HT1080 (cell line): Measurements from ENCODE around the gene PCDHGB7. TPM values are rescaled to one million over a fixed set of nuclear protein-coding genes. Genes with fewer than 3 reads are reported as not detected.
"Not testable (repeated sequence)": the region's sequence is repeated elsewhere in the genome, so short reads cannot be mapped to it uniquely, and the experiment has no call there.

ENCODE experiments used
- DNase-seq: peaks from one replicate; pipeline ENCODE4 v3.0.0-alpha.2; 2015; ENCODE audit warnings: low read depth
- total RNA-seq: library from RNA; depleted of rRNA; stranded (reverse); fragments of >200 nt; shearing (Covaris generic); gene quantifications from 2 replicates; pipeline ENCODE4 v1.2.3, GENCODE V29; 2014; rRNA removed

Gene PCDHGB7
- total RNA-seq, 1 experiment from 2014 or later: 0.47 TPM

DNA sequence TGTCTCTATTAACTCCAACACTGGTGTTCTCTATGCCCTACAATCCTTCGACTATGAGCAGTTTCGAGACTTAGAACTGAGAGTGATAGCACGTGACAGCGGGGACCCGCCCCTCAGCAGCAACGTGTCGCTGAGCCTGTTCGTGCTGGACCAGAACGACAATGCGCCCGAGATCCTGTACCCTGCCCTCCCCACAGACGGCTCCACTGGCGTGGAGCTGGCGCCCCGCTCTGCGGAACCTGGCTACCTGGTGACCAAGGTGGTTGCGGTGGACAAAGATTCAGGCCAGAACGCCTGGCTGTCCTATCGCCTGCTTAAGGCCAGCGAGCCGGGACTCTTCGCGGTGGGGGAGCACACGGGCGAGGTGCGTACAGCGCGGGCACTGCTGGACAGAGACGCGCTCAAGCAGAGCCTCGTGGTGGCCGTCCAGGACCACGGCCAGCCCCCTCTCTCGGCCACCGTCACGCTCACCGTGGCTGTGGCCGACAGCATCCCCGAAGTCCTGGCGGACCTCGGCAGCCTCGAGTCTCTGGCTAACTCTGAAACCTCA, 5.3 kb downstream of the PCDHGB7 start:
- no peak for DNase-seq

- DNase-seq: no peak
Observed at GRCh38 chr5:141427783-141428426, 10.4 kb downstream of the PCDHGB7 start.

- peak; percentile 74 for DNase-seq
Observed at GRCh38 chr5:141430332-141431113, 13.0 kb downstream of the PCDHGB7 start, which contains the start of gene PCDHGA12. Gene PCDHGA12 (plus strand): TSS chr5:141430507. CDS start chr5:141430760, 253 bp downstream.

DNA sequence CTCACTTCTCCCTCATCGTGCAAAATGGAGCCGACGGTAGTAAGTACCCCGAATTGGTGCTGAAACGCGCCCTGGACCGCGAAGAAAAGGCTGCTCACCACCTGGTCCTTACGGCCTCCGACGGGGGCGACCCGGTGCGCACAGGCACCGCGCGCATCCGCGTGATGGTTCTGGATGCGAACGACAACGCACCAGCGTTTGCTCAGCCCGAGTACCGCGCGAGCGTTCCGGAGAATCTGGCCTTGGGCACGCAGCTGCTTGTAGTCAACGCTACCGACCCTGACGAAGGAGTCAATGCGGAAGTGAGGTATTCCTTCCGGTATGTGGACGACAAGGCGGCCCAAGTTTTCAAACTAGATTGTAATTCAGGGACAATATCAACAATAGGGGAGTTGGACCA, 13.8 kb downstream of the PCDHGB7 start:
- no peak for DNase-seq

- not testable (repeated sequence) for DNase-seq
Observed at GRCh38 chr5:141432308-141432707, 14.8 kb downstream of the PCDHGB7 start.

- not testable (repeated sequence) for DNase-seq
Observed at GRCh38 chr5:141432726-141433125, 15.2 kb downstream of the PCDHGB7 start.

- DNase-seq: no peak
Observed at GRCh38 chr5:141434006-141434405, 16.5 kb downstream of the PCDHGB7 start.

DNA sequence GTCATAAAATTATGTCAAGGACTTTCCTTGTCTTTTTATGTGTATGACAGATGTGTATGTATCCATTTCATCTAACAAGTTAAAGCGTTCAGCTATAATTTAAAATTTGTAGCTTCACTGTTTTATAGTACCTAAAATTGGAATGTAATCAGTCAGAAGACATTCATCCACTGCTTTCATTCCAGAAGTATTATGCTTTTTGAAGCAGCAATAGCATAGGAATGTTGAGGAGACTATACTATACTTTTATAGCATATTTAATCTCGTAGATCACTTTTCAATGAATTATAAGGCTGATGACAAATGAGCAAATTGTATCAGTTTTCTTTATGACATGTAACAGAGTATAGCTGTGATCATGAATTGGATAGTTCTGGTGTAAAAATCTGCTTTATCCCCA, 19.7 kb downstream of the PCDHGB7 start:
- no peak for DNase-seq

DNA sequence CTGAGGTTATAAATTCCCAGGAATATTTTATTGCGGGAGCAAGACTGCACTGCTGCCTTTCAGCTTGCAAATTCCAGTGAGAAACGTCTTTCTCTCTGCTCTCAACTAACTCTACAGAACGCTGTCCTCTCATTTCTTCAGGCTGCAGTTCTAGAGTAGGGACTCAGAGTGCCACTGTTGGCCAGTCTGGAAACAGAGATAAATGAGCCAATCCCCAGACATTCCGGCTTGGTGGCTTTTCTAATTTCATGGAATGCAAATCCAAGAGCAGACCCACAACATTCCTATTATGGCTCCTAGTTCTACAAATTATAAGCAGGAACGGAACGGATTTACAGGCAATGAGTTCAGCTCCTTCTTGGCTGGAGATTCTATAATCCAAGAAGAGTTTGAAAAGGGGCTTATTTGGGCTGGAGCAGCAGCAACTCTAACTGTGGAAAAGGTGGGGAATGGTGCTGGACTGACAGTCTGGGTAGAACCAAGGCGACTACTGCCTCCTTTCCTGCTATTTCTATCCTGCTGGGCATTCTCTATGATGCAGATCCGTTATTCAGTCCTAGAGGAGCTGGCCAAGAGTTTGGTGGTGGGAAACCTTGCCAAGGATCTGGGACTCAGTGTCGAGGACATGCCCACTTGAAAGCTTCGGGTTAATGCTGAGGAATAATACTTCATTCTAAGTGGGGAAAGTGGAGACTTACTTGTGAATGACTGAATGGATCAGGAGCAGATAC, 22.1 kb downstream of the PCDHGB7 start:
- DNase-seq: peak; percentile 5

GRCh38 chr5:141440341-141440740, 22.9 kb downstream of the PCDHGB7 start:
- no peak for DNase-seq

DNA sequence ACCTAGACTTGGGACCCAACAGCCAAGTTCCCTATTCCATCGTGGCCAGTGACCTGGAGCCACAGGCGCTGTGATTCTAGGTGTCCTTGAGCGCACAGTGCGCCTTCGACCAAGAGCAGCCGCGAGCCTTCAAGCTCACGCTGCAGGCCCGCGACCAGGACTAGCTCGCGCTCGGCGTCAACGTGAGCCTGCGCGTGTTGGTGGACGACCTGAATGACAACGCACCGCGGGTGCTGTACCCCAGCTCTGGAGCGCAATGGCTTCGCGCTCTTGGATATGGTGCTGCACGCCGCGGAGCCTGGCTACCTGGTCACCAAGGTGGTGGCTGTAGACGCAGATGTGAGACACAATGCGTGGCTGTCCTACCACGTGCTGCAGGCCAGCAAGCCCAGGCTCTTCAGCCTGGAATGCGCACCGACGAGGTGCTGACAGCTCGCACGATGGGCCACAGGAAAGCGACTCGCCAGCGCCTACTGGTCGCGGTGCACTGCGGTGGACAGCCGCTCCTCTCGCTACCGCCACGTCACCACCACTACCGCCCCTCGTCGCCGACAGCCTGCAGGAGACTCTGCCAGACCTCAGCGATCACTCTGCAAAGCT, 24.2 kb downstream of the PCDHGB7 start:
- DNase-seq: no peak

DNA sequence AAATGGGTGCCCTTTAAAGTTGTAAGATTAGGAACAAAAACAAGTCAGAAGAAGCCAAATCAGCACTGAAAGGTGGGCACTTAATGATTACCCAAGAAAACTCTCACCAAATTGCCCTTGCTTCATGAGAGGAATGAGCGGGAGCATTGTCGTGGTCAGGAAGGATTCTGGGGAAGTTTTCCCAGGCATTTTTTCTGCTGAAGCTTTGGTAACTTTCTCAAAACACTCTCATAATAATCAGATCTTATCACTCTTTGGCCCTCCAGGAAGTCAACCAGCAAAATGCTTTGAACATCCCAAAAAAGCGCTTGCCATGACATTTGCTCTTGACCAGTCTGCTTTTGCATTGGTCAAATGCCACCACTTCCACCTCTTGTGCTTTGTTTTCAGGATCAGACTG, 47.9 kb downstream of the PCDHGB7 start:
- DNase-seq: no peak

Other genes with a start within 250 kb of the PCDHGB7 start
- gene PCDHB7, start 245.0 kb upstream of the PCDHGB7 start, total RNA-seq: 0.05 TPM in 1 of 2 replicates, not detected in the other
- gene PCDHB8, start 239.9 kb upstream of the PCDHGB7 start, total RNA-seq: not detected in 2 replicates
- gene PCDHB16, start 235.3 kb upstream of the PCDHGB7 start, total RNA-seq: 0.03 TPM in 1 of 2 replicates, not detected in the other
- gene PCDHB9, start 230.5 kb upstream of the PCDHGB7 start, total RNA-seq: 0.40 TPM in 1 of 2 replicates, not detected in the other
- gene PCDHB10, start 225.3 kb upstream of the PCDHGB7 start, total RNA-seq: 0.11 TPM in 1 of 2 replicates, not detected in the other
- gene PCDHB11, start 218.1 kb upstream of the PCDHGB7 start, total RNA-seq: not detected in 2 replicates
- not detected in 2 replicates for gene PCDHB12, start 209.0 kb upstream of the PCDHGB7 start, total RNA-seq
- gene PCDHB13, start 203.8 kb upstream of the PCDHGB7 start, total RNA-seq: 0.06 TPM in 1 of 2 replicates, not detected in the other
- 0.03 and 0.08 TPM in 2 replicates for gene PCDHB14, start 194.3 kb upstream of the PCDHGB7 start, total RNA-seq
- gene PCDHB15, start 172.3 kb upstream of the PCDHGB7 start, total RNA-seq: 0.03 and 0.10 TPM in 2 replicates
- not detected in 2 replicates for gene SLC25A2, start 113.6 kb upstream of the PCDHGB7 start, total RNA-seq
- gene TAF7, start 96.9 kb upstream of the PCDHGB7 start, total RNA-seq: 42.6 and 48.1 TPM in 2 replicates
- 0.07 and 0.32 TPM in 2 replicates for gene PCDHGA1, start 87.2 kb upstream of the PCDHGB7 start, total RNA-seq
- gene PCDHGA2, start 78.9 kb upstream of the PCDHGB7 start, total RNA-seq: 0.27 and 0.84 TPM in 2 replicates
- 0.10 and 0.14 TPM in 2 replicates for gene PCDHGA3, start 73.8 kb upstream of the PCDHGB7 start, total RNA-seq
- gene PCDHGB1, start 67.6 kb upstream of the PCDHGB7 start, total RNA-seq: 0.53 and 1.4 TPM in 2 replicates
- gene PCDHGA4, start 62.7 kb upstream of the PCDHGB7 start, total RNA-seq: 0.71 and 0.73 TPM in 2 replicates
- gene PCDHGB2, start 57.7 kb upstream of the PCDHGB7 start, total RNA-seq: 0.69 and 0.77 TPM in 2 replicates
- 0.07 and 0.21 TPM in 2 replicates for gene PCDHGA5, start 53.5 kb upstream of the PCDHGB7 start, total RNA-seq
- 0.80 and 1.5 TPM in 2 replicates for gene PCDHGB3, start 47.4 kb upstream of the PCDHGB7 start, total RNA-seq
- 0.20 and 1.2 TPM in 2 replicates for gene PCDHGA6, start 43.8 kb upstream of the PCDHGB7 start, total RNA-seq
- 0.03 and 0.11 TPM in 2 replicates for gene PCDHGA7, start 34.9 kb upstream of the PCDHGB7 start, total RNA-seq
- 9.9 and 10.2 TPM in 2 replicates for gene PCDHGB4, start 30.0 kb upstream of the PCDHGB7 start, total RNA-seq
- gene PCDHGA8, start 25.0 kb upstream of the PCDHGB7 start, total RNA-seq: 0.17 and 0.61 TPM in 2 replicates
- gene PCDHGB5, start 19.7 kb upstream of the PCDHGB7 start, total RNA-seq: 0.37 and 0.55 TPM in 2 replicates
- 0.23 and 0.29 TPM in 2 replicates for gene PCDHGA9, start 14.9 kb upstream of the PCDHGB7 start, total RNA-seq
- 0.10 and 0.20 TPM in 2 replicates for gene PCDHGB6, start 9.7 kb upstream of the PCDHGB7 start, total RNA-seq
- 0.80 and 0.90 TPM in 2 replicates for gene PCDHGA10, start 4.7 kb upstream of the PCDHGB7 start, total RNA-seq
- 0.42 and 0.50 TPM in 2 replicates for gene PCDHGA11, start 3.4 kb downstream of the PCDHGB7 start, total RNA-seq
- 0.66 and 0.70 TPM in 2 replicates for gene PCDHGA12, start 12.8 kb downstream of the PCDHGB7 start, total RNA-seq
- gene PCDHGC3, start 58.3 kb downstream of the PCDHGB7 start, total RNA-seq: 36.5 and 44.6 TPM in 2 replicates
- 0.14 and 0.33 TPM in 2 replicates for gene PCDHGC4, start 67.4 kb downstream of the PCDHGB7 start, total RNA-seq
- 0.87 and 1.4 TPM in 2 replicates for gene PCDHGC5, start 71.4 kb downstream of the PCDHGB7 start, total RNA-seq
- gene DIAPH1, start 201.3 kb downstream of the PCDHGB7 start, total RNA-seq: 60.8 and 62.0 TPM in 2 replicates
- 86.7 and 104 TPM in 2 replicates for gene HDAC3, start 219.2 kb downstream of the PCDHGB7 start, total RNA-seq
- gene RELL2, start 219.3 kb downstream of the PCDHGB7 start, total RNA-seq: 13.1 and 15.3 TPM in 2 replicates
- 7.2 and 7.5 TPM in 2 replicates for gene FCHSD1, start 233.7 kb downstream of the PCDHGB7 start, total RNA-seq